IMR-90 (cell line): Measurements from ENCODE around the gene RHO.
"Not testable (repeated sequence)": the region's sequence is repeated elsewhere in the genome, so short reads cannot be mapped to it uniquely, and the experiment has no call there.

ENCODE experiments used
- BHLHE40 ChIP-seq: fragments of 150-350 bp; IDR thresholded peaks from 2 replicates; pipeline ENCODE4 v1.6.1; 2016; ENCODE audit warnings: mild to moderate bottlenecking, low read depth, low read length
- CEBPB ChIP-seq: IDR thresholded peaks from 2 replicates; pipeline ENCODE4 v1.6.1; 2012; ENCODE audit warnings: low read depth, low read length, improper control_type of control experiment
- MAFK ChIP-seq: IDR thresholded peaks from 2 replicates; pipeline ENCODE4 v1.6.1; 2012; ENCODE audit warnings: low read depth, low read length, improper control_type of control experiment
- POLR2A ChIP-seq: IDR thresholded peaks from 2 replicates; pipeline ENCODE4 v1.6.1; 2012; ENCODE audit warnings: mild to moderate bottlenecking, low read depth, low read length
- RAD21 ChIP-seq: IDR thresholded peaks from 2 replicates; pipeline ENCODE4 v1.6.1; 2012; ENCODE audit warnings: low read length, improper control_type of control experiment
- RCOR1 ChIP-seq: IDR thresholded peaks from 2 replicates; pipeline ENCODE4 v1.6.1; 2012; ENCODE audit warnings: mild to moderate bottlenecking, low read length, improper control_type of control experiment; ENCODE audit not compliant: insufficient replicate concordance
- SMC3 ChIP-seq: fragments of 150-350 bp; IDR thresholded peaks from 2 replicates; pipeline ENCODE4 v1.6.1; 2016; ENCODE audit warnings: low read depth, mild to moderate bottlenecking, antibody characterized with exemption, low read length, moderate library complexity
- TF ChIP-seq, protein P1 (sequence below): conservative IDR thresholded peaks from 2 replicates; pipeline ENCODE4 v1.5.1; 2012; ENCODE audit warnings: mild to moderate bottlenecking, low read depth, low read length, improper control_type of control experiment
- TF ChIP-seq, protein P2 (sequence below): fragments of 150-350 bp; IDR thresholded peaks from 2 replicates; pipeline ENCODE4 v1.6.1; 2017; ENCODE audit warnings: mild to moderate bottlenecking, antibody characterized with exemption, low read length, low read depth

DNA sequence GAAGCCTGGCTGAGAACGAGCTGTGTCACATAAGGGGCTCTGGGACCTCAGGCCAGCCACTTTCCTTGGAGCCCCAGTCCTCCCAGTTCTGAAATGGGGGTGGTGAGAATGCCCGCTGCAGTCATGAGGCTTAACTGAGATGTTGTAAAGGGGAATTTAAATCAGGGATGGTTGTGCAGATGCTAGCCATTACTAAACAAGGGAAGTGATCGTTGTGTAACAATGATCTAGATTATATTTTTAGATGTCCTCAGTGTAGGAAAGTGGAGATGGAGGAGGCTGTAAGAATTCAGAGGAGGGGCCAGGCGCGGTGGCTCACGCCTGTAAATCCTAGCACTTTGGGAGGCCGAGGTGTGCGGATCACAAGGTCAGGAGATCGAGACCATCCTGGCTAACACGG, 39.2 kb upstream of the RHO start:
- not testable (repeated sequence) for TF ChIP-seq MAFK, RAD21, POLR2A, SMC3, RCOR1, CEBPB, BHLHE40
- TF ChIP-seq, protein P1, sequence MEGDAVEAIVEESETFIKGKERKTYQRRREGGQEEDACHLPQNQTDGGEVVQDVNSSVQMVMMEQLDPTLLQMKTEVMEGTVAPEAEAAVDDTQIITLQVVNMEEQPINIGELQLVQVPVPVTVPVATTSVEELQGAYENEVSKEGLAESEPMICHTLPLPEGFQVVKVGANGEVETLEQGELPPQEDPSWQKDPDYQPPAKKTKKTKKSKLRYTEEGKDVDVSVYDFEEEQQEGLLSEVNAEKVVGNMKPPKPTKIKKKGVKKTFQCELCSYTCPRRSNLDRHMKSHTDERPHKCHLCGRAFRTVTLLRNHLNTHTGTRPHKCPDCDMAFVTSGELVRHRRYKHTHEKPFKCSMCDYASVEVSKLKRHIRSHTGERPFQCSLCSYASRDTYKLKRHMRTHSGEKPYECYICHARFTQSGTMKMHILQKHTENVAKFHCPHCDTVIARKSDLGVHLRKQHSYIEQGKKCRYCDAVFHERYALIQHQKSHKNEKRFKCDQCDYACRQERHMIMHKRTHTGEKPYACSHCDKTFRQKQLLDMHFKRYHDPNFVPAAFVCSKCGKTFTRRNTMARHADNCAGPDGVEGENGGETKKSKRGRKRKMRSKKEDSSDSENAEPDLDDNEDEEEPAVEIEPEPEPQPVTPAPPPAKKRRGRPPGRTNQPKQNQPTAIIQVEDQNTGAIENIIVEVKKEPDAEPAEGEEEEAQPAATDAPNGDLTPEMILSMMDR, result not testable (repeated sequence)
- TF ChIP-seq, protein P2, sequence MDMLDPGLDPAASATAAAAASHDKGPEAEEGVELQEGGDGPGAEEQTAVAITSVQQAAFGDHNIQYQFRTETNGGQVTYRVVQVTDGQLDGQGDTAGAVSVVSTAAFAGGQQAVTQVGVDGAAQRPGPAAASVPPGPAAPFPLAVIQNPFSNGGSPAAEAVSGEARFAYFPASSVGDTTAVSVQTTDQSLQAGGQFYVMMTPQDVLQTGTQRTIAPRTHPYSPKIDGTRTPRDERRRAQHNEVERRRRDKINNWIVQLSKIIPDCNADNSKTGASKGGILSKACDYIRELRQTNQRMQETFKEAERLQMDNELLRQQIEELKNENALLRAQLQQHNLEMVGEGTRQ, result not testable (repeated sequence)
